H1 (cell line): ENCODE results near the gene TRIM9.

Experiments
- CTCF ChIP-seq, 3 experiments: IDR thresholded peaks; 1 replicate in 2 of 3; 2 replicates in 1 of 3; pipeline versions ENCODE4 v1.5.1 to v1.6.1; 2011; ENCODE audit warnings: low read length in 3 of 3, mild to moderate bottlenecking in 3 of 3, inconsistent platforms in 2 of 3, low read depth in 1 of 3, moderate library complexity in 1 of 3; ENCODE audit not compliant: insufficient read depth in 1 of 3; ENCODE audit errors: control extremely low read depth in 1 of 3
- EGR1 ChIP-seq: IDR thresholded peaks from 2 replicates; pipeline ENCODE4 v1.6.1; 2011; ENCODE audit warnings: low read depth, low read length, borderline replicate concordance
- POLR2A ChIP-seq, 2 experiments: IDR thresholded peaks; 1 replicate in 1 of 2; 2 replicates in 1 of 2; pipeline ENCODE4 v1.6.1; 2011; ENCODE audit warnings: low read depth in 2 of 2, low read length in 2 of 2, mild to moderate bottlenecking in 2 of 2; ENCODE audit errors: control extremely low read depth in 1 of 2
- RAD21 ChIP-seq, 2 experiments: IDR thresholded peaks in 1 of 2; conservative IDR thresholded peaks in 1 of 2; 2 replicates each; pipeline ENCODE4 v1.6.1; 2011; ENCODE audit warnings: low read depth in 2 of 2, low read length in 2 of 2, improper control_type of control experiment in 1 of 2, inconsistent platforms in 1 of 2, mild to moderate bottlenecking in 1 of 2, moderate library complexity in 1 of 2
- SIN3A ChIP-seq, 2 experiments: IDR thresholded peaks in 1 of 2; conservative IDR thresholded peaks in 1 of 2; 2 replicates each; pipeline ENCODE4 v1.6.1; 2011 to 2012; ENCODE audit warnings: low read length in 2 of 2, improper control_type of control experiment in 1 of 2, low read depth in 1 of 2, mild to moderate bottlenecking in 1 of 2
- TAF1 ChIP-seq: IDR thresholded peaks from 2 replicates; pipeline ENCODE4 v1.6.1; 2011; ENCODE audit warnings: mild to moderate bottlenecking, low read depth, low read length

- TF ChIP-seq SIN3A (conservative IDR thresholded peaks at IDR 0.05 in 1 of 2, IDR thresholded peaks at IDR 0.05 in 1 of 2; ENCODE audit: low read depth in 1 of 2, low read length in 2 of 2) (no peak), EGR1 (no peak), RAD21 (IDR thresholded peaks at IDR 0.05 in 1 of 2, conservative IDR thresholded peaks at IDR 0.05 in 1 of 2; ENCODE audit: low read depth in 2 of 2, low read length in 2 of 2) (no peak), TAF1 (no peak), CTCF (IDR thresholded peaks at IDR 0.05; ENCODE audit: control extremely low read depth in 1 of 3, insufficient read depth in 1 of 3, low read depth in 1 of 3, low read length in 3 of 3) (no peak), POLR2A (IDR thresholded peaks at IDR 0.05; ENCODE audit: control extremely low read depth in 1 of 2, low read depth in 2 of 2, low read length in 2 of 2) (no peak)
Measured at GRCh38 chr14:50951032-50951431, 143.9 kb downstream of the TRIM9 start.
